ENCODE measurements around the gene RBM6. TPM values are rescaled to one million over a fixed set of nuclear protein-coding genes. Genes with fewer than 3 reads are reported as not detected.

The RBM6 gene
- polyA plus RNA-seq, 3 donors = 11.3 to 137 (median 17.8) TPM

GRCh38 chr3:50050361-50050760, 110.4 kb downstream of the RBM6 start:
- H3K27ac Mint-ChIP-seq = no peak overlapping the region
- Histone ChIP-seq H3K9ac (ENCODE audit: insufficient read depth, low read length, poor library complexity, severe bottlenecking) (no peak overlapping the region), H3K27ac (ENCODE audit: low read depth in 1 of 2, low read length in 2 of 2) (no peak overlapping the region), H3K27me3 (ENCODE audit: control insufficient read depth in 2 of 2, insufficient read depth in 2 of 2, low read length in 2 of 2) (no peaks in the 10 kb centered on the region), H3K79me2 (ENCODE audit: insufficient read depth, low read length) (no peaks in the 10 kb centered on the region), H3K36me3 (replicated peaks in 1 of 2; ENCODE audit: control insufficient read depth in 1 of 2, insufficient read depth in 2 of 2, low read length in 2 of 2) (peaks cover 63 to 95% of the 10 kb centered on the region in 2 donors), H3K4me3 (replicated peaks in 1 of 3; ENCODE audit: low read depth in 2 of 3, low read length in 3 of 3) (no peak overlapping the region), H2AFZ (ENCODE audit: insufficient read depth, low read depth, low read length, poor library complexity, severe bottlenecking) (no peak overlapping the region), H3K4me2 (replicated peaks; ENCODE audit: extremely low read depth, low read length, poor library complexity, severe bottlenecking) (no peak overlapping the region), H3K9me3 (replicated peaks in 1 of 2; ENCODE audit: control insufficient read depth in 1 of 2, insufficient read depth in 1 of 2, low read length in 2 of 2) (no peaks in the 10 kb centered on the region), H3K4me1 (ENCODE audit: control insufficient read depth in 1 of 2, insufficient read depth in 2 of 2, low read length in 2 of 2) (no peaks in the 10 kb centered on the region), H4K20me1 (ENCODE audit: insufficient read depth, low read length) (no peaks in the 10 kb centered on the region)
- H3K9me3 Mint-ChIP-seq = no peaks in the 10 kb centered on the region
- no peaks in the 10 kb centered on the region for H3K4me1 Mint-ChIP-seq
- H3K4me3 Mint-ChIP-seq = no peak overlapping the region
- no peaks in the 10 kb centered on the region for H3K27me3 Mint-ChIP-seq (ENCODE audit: low read depth in 3 of 3)
- no peak for DNase-seq
- TF ChIP-seq CTCF (IDR thresholded peaks at IDR 0.05) = no peak
- H3K36me3 Mint-ChIP-seq = peaks cover 61 to 92% of the 10 kb centered on the region in 2 donors
- intact Hi-C loops (cut with micrococcal nuclease) = no loop called here

- Mint-ChIP-seq H3K27ac (no peak overlapping the region), H3K27me3 (ENCODE audit: low read depth in 3 of 3) (no peaks in the 10 kb centered on the region), H3K36me3 (peaks cover 77 to 96% of the 10 kb centered on the region in 2 donors), H3K9me3 (no peaks in the 10 kb centered on the region), H3K4me3 (no peak overlapping the region), H3K4me1 (no peaks in the 10 kb centered on the region)
- Histone ChIP-seq H3K27me3 (ENCODE audit: control insufficient read depth in 2 of 2, insufficient read depth in 2 of 2, low read length in 2 of 2) (no peaks in the 10 kb centered on the region), H4K20me1 (ENCODE audit: insufficient read depth, low read length) (no peaks in the 10 kb centered on the region), H3K4me3 (replicated peaks in 1 of 3; ENCODE audit: low read depth in 2 of 3, low read length in 3 of 3) (no peak overlapping the region), H3K36me3 (replicated peaks in 1 of 2; ENCODE audit: control insufficient read depth in 1 of 2, insufficient read depth in 2 of 2, low read length in 2 of 2) (peaks cover 80 to 100% of the 10 kb centered on the region in 2 donors), H3K9ac (ENCODE audit: insufficient read depth, low read length, poor library complexity, severe bottlenecking) (no peak overlapping the region), H3K27ac (ENCODE audit: low read depth in 1 of 2, low read length in 2 of 2) (no peak overlapping the region), H3K4me2 (replicated peaks; ENCODE audit: extremely low read depth, low read length, poor library complexity, severe bottlenecking) (no peak overlapping the region), H3K79me2 (ENCODE audit: insufficient read depth, low read length) (no peaks in the 10 kb centered on the region), H3K4me1 (ENCODE audit: control insufficient read depth in 1 of 2, insufficient read depth in 2 of 2, low read length in 2 of 2) (no peaks in the 10 kb centered on the region), H2AFZ (ENCODE audit: insufficient read depth, low read depth, low read length, poor library complexity, severe bottlenecking) (no peak overlapping the region), H3K9me3 (replicated peaks in 1 of 2; ENCODE audit: control insufficient read depth in 1 of 2, insufficient read depth in 1 of 2, low read length in 2 of 2) (no peaks in the 10 kb centered on the region)
- WGBS (ENCODE audit: insufficient coverage) = 100% methylated on average over 5 of the region's 6 CpGs
- TF ChIP-seq CTCF (IDR thresholded peaks at IDR 0.05) = no peak
- intact Hi-C loops (cut with micrococcal nuclease) = no loop called here
- DNase-seq = no peak
These were observed 117.8 kb downstream of the RBM6 start for GRCh38 chr3:50057756-50058155.
